NB4 (cell line): ENCODE results near the gene CHDH.

Source experiments
- DNase-seq: peaks from one replicate; pipeline ENCODE4 v3.0.0; 2010; ENCODE audit warnings: low read depth
- H3K4me3 ChIP-seq: one replicate; pipeline ENCODE4 v1.5.1; 2011; ENCODE audit warnings: mild to moderate bottlenecking, low read depth, low read length, moderate library complexity
- MYC ChIP-seq: IDR thresholded peaks from 2 replicates; pipeline ENCODE4 v1.6.1; 2011; ENCODE audit warnings: low read depth, low read length
- POLR2A ChIP-seq: IDR thresholded peaks from 2 replicates; pipeline ENCODE4 v1.6.1; 2011; ENCODE audit warnings: mild to moderate bottlenecking; ENCODE audit not compliant: insufficient read length; ENCODE audit errors: extremely low read depth
- TF ChIP-seq, protein P1 (sequence below): IDR thresholded peaks from one replicate; pipeline ENCODE4 v1.5.1; 2012; ENCODE audit warnings: low read depth, low read length
- TF ChIP-seq, protein P2 (sequence below): IDR thresholded peaks from 2 replicates; pipeline ENCODE4 v1.6.1; 2011; ENCODE audit warnings: low read depth, low read length

The CHDH gene

DNA sequence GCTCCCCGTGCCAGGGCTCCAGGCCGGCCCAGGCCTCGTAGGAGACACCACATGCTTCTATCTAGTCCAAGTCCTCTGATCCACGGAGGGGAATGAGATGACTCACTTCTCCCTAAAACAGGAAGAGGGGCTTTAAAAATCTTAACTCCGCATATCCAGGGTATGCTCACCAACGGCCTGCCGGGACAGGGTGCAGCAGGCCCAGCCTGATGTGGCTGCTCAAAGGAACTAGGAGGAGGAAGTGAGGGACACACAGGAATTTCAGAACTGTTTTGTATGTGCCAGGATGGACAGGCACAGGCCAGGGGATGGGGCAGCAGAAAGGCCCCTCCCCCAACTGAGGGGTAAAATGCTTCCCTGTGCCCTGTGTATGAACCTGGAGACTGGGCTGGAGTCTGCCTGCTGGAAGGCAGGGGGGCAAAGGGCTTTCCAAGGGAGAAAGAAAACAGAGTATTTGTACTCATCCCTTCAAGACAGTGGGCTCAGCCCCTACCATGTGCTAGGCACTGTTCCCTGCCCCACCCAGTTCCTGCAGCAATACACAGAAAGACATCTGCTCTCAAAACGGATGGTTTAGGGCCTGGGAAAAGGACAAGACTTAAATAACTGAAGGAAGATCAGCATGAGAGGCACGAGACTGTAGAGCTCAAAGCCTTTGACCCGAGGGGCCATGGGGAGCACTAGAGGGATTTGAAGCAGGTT is 22.1 kb downstream of the CHDH start:
- TF ChIP-seq, protein P1, sequence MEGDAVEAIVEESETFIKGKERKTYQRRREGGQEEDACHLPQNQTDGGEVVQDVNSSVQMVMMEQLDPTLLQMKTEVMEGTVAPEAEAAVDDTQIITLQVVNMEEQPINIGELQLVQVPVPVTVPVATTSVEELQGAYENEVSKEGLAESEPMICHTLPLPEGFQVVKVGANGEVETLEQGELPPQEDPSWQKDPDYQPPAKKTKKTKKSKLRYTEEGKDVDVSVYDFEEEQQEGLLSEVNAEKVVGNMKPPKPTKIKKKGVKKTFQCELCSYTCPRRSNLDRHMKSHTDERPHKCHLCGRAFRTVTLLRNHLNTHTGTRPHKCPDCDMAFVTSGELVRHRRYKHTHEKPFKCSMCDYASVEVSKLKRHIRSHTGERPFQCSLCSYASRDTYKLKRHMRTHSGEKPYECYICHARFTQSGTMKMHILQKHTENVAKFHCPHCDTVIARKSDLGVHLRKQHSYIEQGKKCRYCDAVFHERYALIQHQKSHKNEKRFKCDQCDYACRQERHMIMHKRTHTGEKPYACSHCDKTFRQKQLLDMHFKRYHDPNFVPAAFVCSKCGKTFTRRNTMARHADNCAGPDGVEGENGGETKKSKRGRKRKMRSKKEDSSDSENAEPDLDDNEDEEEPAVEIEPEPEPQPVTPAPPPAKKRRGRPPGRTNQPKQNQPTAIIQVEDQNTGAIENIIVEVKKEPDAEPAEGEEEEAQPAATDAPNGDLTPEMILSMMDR, result no peak
- no peak for TF ChIP-seq POLR2A
- TF ChIP-seq, protein P2, sequence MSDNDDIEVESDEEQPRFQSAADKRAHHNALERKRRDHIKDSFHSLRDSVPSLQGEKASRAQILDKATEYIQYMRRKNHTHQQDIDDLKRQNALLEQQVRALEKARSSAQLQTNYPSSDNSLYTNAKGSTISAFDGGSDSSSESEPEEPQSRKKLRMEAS, result no peak
- TF ChIP-seq MYC, result no peak
- no peak for DNase-seq
- no peak overlapping the region for H3K4me3 ChIP-seq

GRCh38 chr3:53823026-53823955 is 22.9 kb downstream of the CHDH start:
- TF ChIP-seq MYC, result no peak
- no peak for TF ChIP-seq POLR2A
- TF ChIP-seq, protein P2, result no peak
- TF ChIP-seq, protein P1, result no peak
- no peak overlapping the region for H3K4me3 ChIP-seq
- DNase-seq, result no peak

GRCh38 chr3:53822331-53822741 is 23.9 kb downstream of the CHDH start:
- DNase-seq, result no peak
- no peak for TF ChIP-seq POLR2A
- TF ChIP-seq, protein P1, result no peak
- TF ChIP-seq MYC, result no peak
- TF ChIP-seq, protein P2, result no peak

DNA sequence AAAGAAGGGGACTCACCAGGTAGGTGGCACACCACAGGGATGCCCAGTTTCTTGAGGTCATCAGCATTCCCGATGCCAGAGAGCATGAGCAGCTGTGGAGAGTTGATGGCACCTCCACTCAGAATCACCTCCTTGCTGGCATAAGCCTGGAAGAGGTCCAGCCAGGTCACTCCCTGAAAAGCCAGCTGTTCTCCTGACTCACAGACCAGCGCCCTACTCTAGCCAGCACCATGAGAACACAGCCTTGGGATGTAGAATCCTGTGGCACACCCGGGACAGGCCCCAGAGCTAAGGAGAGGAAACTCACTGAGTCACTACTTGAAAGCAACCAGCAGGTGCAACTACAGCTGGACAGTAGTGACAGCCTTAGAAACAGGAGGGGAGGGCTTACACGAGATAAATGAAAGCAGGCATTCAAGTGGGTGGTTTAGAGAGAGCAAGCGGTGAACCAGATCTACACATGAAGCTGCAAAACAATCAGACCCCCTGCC is 24.5 kb downstream of the CHDH start:
- DNase-seq, result no peak
- TF ChIP-seq MYC (no peak), POLR2A (no peak)
- TF ChIP-seq, protein P2, result no peak
- TF ChIP-seq, protein P1, result no peak
- no peak overlapping the region for H3K4me3 ChIP-seq

More at GRCh38 chr3:53822331-53822741, 23.9 kb downstream of the CHDH start:
- no peak overlapping the region for H3K4me3 ChIP-seq

DNA sequence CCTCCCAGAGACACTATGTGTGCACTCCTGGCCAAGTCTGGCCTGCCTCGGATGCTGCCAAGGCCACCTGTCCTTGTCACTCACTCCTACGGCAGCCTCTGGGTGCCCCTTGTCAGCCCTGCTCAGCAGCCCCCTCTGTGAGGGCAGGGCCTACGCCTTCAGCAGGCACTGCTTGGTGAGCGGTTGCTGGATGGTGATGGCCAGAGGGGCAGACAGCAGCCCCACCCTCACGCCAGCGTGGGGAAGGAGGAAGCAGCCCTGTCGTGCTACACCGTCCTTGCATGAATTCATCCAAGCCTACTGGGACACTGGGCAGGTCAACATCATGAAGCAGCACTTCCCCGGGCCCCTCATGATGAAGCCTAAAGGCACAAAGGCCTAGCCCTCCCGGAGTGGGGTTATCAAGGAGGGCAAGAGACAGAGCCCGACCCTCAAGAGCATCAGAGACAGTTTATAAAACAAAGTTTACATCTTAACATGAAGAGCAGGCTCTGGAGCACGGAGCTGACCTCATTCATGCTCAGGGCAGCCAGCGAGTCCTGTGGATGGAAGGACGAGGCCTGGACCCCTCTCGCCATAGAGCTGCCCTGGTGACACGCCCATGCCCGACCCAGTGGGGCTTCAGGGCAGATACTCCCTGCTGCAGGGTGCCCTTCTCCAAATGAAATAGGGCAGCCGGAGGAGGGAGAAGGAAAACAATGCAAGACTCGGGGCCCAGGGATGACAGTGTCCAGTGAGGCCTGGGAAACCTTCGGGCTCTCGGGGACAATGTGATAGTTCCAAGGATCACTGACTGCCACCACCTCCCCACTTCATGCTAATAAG is 25.3 kb downstream of the CHDH start:
- no peak overlapping the region for H3K4me3 ChIP-seq
- DNase-seq, result no peak
- TF ChIP-seq, protein P1, result no peak
- TF ChIP-seq POLR2A (no peak), MYC (no peak)
- TF ChIP-seq, protein P2, result no peak
